IPS-11a (cell line): ENCODE measurements around the gene TNN.
A peak's percentile ranks its signal among the peaks of the same experiment; 100 is the strongest.

Source experiments
- H3K4me3 ChIP-seq: one replicate; pipeline ENCODE4 v1.5.1; 2013; ENCODE audit warnings: low read depth, low read length, control low read depth

Gene TNN

DNA sequence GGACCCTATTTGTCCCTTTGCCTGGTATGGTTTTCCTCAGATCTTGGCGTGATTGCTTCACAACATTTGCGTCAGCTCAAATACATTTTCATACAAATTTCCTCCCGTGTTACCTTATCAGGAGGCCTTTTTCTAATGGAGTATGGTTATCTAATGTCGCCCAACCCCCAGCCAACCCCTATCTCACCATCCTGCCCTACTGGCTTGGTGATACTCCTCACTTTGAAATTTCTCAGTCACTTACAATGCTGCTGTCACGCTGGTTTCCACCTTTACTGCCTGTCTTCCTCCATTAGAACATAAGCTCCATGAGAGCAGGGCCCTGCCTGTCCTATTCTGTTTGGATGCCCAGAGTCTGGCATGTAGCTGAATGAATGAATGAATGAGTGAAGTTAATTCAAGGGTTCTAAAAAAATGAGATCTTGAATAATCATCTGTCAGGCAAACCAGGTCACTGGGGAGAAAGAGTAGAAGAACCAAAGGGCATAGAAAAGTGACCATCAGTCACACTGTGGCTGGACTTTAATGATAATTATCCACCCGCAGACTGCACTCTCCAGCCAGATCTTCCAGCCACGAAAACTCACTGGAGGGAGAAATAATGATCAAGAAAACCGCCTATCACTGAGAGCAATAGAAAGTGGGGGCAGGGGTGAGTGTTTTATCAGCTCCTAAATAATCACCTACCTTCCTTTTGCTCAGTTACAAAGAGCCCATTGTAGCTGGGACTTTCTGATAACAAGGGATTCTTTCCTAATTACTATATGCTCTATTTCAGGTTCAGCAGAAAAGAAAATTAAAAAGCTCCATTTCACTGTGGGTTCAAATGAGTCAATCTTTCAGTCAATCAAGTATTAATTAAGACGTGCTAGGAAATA lies 103.6 kb downstream of the TNN start:
- H3K4me3 ChIP-seq = no peak overlapping the region

DNA sequence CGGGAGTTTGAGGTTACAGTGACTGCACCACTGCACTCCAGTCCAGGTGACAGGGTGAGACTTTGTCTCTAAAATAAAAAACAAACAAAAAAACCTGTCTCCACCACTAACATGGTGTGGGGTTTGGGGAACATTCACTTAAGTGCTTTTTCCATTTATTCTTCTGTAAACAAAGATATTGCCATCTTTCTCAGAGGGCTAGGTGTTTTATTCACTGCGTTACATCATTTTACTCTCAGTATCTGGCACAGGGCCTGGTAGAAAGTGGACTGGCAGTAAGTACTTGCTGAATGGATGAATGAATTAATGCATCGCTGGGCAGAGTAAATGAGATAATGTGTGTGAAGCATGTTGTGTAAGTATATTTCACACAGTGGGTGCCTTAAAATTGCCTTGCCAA lies 104.9 kb downstream of the TNN start:
- no peak overlapping the region for H3K4me3 ChIP-seq

DNA sequence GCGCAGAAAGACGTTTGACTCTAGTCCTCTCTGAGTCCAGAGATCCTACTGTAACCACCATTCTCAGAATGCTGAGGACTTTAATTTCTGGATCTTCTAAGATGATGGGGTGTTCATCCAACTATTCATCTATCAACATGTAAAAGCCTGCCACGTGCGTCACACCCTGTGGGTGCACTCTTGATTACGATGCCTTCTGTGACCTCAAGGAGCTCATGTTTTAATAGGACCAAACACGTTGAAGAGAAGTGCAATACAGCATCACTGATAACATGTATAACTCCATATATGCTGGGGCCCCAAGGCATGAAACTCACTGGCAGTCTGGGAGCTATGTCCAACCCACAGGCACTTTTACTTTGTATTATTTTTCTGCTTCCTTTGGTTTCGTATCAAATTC lies 105.9 kb downstream of the TNN start:
- no peak overlapping the region for H3K4me3 ChIP-seq

DNA sequence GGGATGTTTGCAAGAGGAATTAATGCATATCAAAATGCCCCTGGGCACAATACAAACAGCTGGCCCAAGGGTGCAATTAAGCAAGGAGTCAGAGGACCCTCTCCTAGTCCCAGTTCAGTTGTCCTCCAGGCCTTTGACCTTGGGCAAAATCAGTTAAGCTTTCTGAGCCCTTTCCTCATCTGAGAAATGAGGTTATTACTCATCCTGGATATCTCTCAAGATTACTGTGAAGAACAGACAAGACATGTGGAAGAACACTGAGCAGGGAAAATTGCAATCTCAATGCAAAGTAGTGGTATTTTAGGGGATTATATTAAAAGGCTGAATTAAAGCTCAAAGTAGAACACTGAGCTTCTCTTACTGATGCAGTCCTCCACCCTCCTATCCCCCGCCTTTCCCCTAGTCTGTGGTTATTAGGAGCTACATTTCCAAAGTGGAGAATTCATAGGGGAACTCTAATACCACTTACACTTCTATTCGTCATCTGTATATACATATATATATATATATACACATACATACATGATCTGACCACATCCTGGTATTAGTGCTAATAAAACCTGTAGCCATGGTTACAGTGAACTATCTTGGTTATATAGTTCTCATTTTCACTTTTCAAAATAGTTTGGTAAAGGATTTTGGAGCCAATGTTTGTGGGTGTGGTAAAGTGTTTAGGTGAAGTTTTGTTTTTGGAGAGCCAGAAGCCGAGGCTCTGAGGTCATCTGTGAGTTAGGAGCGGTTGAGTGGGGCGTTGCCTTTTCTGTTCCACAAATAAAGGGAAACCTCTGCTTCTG lies 106.9 kb downstream of the TNN start:
- no peak overlapping the region for H3K4me3 ChIP-seq

DNA sequence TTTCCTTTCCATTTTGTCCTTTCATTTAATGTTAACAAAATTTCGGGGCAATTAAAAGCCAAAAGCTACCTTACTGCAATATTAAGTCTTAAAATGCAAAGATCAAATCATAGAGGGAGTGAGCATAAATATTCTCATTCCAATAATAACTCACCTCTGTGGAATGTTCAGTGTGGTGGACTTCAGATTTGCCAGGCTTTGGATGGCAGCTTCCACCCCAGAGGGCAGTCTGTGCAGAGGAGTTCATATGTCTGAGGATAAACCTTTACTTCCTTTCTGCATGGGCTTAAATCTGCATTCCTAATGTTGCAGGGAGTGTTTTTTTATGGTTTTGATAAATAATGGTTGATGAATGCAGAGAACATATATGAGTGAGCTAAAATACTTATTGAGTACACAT lies 108.6 kb downstream of the TNN start:
- H3K4me3 ChIP-seq = no peak overlapping the region

DNA sequence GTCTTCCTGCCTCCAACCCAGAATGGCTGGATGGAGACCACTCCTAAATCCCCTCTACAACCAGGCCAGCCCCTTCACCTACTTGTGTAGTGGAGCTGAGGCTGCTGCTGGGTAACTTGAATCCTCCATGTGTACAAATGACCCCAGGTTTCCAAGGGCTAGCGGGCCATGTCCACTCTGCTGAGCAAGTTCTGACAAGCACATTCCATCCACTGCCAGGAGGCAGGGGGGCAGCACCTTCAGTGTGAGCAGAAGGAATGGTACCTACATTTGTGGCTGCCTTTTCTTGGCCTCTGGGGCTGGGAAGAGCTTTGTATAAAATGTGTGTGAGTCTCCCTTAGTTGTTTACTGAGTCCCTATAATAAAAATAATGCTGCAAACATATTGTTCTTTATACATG lies 110.4 kb downstream of the TNN start:
- no peak overlapping the region for H3K4me3 ChIP-seq

DNA sequence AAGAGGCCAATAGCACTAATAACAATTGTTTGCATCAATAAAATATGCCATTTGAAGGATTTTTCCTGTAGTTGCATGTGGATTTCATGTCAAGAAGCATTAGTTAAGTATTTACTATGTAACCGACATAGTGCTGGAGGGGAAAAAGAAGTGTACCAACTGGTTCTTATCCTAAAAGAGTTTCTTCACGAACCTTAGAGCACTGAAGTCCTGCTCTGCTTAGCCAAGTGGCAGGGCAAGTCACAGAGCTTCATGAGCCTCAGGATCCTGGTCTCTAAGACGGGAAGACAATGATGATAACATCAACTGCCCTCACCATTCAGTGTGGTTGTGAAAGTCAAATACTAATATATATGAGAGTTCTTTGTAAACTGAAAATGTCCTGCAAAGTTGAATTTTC lies 110.8 kb downstream of the TNN start:
- no peak overlapping the region for H3K4me3 ChIP-seq

DNA sequence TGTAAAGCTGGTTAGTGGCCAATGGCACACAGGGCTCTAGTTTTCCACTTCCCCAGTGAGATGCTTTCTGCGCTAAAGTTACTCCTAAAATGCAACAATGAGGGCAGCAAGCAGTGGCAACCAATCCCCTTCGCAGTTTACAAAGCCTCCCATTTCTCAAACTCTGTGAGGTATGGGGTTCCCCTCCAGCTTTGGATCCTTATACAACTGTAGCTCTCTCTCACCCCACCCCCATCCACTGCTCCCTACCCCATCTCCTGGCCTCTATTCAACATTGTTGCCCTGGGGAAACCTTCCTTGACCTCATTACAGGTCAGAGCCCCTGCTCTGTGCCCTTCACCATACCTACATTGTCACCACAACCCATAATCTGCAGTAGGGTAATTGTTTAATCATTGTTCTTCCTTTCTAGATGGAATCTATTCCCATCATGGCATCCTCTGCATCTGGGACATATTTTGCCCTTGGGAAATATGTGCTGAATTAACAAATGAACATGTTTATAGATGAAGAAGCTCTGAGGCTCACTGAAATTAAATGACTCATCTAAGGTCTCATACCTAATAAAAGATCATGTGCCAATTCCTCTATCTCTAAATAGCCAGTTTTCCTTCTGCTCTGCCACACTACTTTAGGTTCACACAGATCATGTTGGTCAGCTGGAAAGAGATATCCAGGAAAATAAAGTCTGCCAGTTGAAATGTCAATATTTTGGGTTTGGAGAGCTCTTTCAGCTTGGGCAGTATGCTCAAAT lies 112.4 kb downstream of the TNN start:
- H3K4me3 ChIP-seq = no peak overlapping the region

DNA sequence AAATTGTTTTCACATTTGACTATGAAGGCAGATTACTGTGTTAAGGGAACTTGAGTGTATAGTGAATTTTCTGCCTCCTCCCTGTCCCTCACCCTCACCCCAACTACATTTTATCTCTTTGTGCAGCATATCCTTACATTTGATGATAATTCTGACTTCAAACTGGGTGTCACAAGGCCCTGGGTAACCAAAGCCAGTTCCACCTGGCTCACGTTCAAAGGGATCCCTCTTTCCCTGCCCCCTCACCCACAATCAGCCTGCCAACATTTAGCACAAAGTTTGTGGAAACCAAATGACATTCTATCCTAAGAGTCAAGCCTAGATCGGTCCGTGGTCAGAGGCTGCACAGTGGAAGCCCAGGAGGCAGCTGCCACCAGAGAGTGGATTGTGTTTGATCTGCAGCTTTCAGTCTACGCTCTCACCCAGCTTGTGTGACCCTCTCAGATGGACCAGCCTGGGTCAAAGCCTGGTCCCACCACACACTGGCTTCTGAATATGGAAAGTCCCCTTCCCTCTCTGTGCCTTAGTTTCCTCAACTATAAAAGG lies 114.6 kb downstream of the TNN start:
- H3K4me3 ChIP-seq = no peak overlapping the region

DNA sequence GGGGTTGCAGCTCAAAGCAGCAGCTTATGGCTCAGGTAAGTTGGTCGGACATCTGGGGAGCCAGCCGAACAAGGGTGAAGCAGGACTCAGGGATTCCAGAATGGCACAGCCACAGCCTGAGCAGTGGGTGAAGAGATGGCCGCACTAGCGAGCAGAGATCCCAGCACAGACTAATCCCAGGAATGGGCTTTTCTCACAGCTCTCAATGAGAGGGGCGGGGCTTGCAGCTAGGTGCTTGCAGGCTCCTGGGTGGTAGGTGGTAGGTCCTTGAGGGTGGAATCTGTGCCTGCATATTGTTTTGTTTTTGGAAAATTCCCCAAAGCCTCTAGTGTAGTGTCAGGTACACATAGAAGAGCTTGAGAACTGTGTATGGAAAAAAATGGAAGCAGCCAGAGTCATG lies 116.0 kb downstream of the TNN start:
- no peak overlapping the region for H3K4me3 ChIP-seq

DNA sequence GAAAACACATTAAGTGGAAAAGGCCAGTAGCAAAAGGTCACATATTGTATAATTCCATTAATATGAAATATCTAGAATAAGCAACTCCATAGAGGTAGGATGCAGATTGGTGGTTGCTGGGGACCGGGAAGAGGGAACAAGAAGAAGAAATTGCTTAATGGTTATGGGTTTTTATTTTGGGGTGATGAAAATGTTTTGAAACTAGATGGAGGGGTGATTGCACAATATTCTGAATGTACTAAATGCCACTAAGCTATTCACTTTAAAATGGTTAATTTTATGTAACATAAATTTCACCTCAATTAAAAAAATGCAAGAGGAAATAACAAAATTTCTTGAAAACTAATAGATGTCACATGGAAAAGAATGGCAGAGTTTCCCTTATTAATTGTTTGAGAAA lies 118.3 kb downstream of the TNN start:
- no peak overlapping the region for H3K4me3 ChIP-seq

DNA sequence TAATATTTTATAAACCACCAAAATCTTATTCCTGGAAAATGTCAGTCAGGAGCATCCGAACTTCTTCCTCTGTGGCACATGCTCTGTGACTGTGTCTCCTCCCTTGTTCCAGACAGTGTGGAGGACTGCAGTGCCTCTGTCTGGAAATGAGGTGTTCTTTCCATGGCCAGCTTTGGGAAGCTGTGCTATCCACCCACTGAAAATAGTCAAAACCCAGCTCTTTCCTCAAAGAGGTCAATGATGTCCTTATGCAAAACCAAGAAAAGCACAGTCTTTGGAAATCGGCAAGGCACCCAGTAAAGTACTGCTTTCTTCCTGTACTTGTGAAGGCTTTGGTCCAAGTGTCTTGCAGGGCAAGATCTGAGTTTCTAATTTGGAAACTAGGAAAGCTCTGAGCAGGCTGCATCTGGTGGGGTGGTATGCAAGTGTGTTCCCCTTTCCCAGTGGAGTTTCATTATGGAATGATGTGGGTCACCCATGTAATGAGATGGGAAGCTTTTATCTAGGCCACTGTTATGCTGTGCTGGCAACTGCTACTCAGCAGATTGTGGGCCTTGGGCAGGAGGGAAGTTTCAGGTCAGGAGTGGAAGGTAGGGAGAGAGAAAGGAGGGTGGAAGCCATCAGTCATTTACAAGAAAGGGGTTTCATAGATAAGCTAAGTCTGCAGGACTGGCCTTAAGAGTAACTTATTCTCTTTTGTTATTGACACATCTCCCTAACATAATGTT lies 119.0 kb downstream of the TNN start:
- H3K4me3 ChIP-seq = no peak overlapping the region

DNA sequence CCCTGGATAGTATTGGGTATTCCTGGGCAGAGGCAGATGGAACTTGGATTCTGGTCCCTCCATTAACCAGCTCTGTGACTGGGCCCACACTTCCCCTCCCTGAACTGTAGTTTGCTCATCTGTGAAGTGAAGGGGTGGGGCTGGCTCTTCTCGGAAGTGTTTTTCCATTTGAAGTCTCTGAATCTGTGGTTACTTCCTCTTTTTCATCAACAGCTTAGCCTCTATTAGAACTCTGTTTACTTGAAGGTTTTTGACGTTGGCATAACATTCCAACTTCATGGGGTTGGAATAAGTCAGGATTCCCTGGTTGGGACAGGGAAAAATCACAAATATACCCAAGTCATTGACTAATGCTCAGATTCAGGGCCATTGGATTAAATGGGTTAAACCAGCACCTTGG lies 121.3 kb downstream of the TNN start:
- H3K4me3 ChIP-seq = no peak overlapping the region

DNA sequence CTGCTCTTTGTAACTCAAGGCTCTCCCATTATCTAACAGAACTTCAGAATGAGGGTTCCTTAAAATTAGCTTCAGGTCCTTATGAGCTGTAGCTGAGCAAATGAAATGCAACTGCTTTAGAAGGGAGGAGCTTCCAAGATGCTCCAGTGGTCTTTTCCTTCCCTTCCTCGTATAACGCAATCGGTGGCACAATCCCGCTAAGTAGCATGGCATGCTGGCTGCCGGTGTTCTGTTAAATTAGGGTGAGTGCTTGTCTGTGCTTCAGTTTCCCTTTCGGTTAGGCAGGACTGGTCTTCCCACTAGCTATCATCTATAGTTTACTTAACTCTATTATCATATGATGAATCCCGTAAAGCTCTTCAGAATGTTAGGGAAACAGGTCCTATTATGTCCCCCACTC lies 124.0 kb downstream of the TNN start:
- peak overlapping the region; percentile 72 for H3K4me3 ChIP-seq

DNA sequence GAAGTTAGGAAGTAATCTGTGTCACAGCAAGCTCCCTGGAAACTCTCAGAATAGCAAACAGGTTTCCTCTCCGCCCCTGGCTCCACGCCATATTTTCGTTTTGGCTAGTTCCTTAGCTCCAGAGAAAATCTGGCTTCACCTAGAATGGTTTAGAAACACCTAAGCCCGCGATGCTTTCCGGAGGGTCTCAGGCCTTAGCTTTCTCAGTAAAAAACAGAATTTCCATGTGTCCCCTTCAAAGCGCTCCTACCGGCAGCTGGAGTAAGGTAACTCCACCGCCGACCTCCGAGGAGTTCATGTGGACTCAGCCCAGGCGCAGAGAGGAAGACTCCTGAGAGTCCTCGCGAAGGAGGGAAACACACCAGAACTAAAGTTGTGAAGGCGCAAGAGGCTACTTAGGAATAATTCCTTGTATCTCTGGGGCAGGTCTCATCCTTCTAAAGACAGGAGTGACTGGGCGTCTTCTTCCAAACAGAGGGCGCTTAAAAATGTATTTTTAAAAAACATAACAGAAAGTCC lies 124.5 kb downstream of the TNN start:
- H3K4me3 ChIP-seq = peak overlapping the region; percentile 72

DNA sequence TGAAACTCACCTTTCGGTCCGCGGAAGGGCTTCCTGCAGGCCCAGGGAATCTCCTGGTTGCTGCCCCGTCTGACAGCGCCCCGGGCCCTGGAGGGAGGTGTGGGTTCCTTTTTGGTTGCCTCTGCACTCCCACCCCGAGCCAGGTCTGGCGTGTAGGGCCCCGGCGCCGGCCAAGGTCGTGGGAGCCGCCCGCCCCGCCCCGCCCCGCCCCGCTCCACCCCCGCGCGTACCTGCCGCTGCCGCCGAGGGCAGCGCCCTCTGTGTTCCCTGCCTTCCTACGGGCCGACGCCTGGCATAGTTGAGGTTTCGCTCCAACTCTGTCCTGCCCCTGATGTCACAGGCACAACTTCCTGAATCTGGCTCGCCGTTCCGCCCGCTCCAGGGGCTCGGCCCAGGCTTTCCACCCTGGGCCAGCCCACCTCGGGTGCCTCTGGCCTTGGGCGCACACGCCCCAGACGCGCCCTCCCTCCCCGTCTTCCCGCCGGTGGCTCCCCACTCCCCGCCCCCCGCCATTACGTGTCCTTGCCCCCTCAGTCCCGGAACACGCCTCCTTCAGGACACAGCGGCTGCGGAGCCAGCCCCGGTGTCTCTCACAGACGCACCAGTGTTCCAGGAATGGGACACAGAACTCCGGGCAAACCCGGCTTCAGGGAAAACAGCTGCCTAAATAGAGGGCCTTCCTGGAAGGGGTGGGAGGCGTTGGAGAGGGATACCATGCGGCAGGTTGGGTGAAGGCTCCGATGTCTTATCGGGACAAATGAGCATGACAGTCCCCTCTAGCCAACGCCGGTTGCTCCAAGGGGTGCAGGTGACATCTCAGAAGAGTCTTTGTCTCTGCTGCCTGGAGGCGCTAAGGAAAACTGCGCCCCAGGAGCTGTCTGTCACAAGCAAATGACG lies 125.2 kb downstream of the TNN start, which contains the start of gene KIAA0040:
Gene KIAA0040, minus strand, starts transcription at position 147 of the 897 bp plus-strand sequence. CDS start 31,763 bp downstream, outside the sequence.
- H3K4me3 ChIP-seq = peak within 1 kb of the TSS; percentile 72

DNA sequence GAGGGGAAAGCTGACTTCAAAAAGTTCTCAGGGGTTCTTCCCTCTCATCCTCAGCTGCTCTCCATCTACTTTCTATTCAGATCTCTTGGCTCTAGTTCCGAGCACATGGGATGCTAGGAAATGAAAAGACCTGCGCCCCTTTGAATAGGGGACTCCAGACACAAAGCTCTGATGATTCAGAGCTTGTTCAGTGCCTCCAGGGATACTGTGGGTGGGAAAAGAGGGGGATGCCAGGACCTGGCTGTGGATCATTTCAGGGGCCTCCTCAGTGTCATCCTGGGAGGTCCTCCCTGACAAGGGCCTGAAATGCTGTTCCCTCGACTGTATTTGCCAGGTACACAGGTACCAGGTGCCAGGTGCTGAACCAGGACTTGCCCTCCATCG lies 125.9 kb downstream of the TNN start:
- peak overlapping the region; percentile 72 for H3K4me3 ChIP-seq

DNA sequence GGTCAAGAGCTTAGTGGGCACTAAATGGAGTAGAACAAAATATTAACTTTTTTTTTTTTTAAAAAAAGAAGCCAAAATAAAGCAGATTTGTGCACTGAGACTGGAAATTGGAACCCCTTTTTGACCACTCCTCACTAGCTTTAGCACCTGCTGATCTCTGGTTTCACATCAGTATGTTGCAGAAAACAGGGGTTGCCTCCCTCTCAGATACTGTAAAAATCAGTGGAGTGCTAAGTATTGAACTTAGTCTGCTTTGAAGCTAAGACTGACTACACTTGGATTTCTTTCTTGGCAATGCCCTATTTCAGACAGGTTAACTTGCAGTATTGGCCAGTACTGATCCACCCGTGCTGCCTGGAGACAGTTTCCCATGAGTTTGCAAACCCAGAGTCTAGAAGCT lies 127.6 kb downstream of the TNN start:
- H3K4me3 ChIP-seq = no peak overlapping the region

DNA sequence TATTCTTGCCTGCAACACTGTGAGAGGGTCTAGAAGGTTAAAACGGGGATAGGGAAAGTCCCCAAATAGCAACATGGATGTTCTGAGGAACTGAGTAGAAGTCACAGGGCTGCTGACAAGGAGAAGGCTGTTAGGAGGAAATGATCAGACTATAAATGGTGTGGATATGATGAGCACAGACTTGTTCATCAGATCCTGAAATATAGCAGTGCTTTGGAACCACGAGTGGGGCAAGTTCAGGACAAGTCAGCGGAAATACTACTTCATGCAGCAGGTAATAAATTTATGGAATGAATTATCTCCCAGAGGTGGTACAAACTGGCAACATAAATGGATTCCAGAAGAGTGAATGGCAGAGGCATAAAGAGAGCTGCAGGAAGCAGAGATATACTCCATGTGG lies 128.2 kb downstream of the TNN start:
- H3K4me3 ChIP-seq = no peak overlapping the region
